ENCODE data around the gene ZNF654. TPM values are rescaled to one million over a fixed set of nuclear protein-coding genes. Genes with fewer than 3 reads are reported as not detected.

The ZNF654 gene
- total RNA-seq, 1 experiment from 2014 or later: 5.0 TPM

- no peaks in the 10 kb centered on the region for H3K36me3 ChIP-seq (ENCODE audit: low read depth, low read length)
- no peak overlapping the region for H3K4me2 ChIP-seq (ENCODE audit: low read length)
- no peak overlapping the region for H3K4me3 ChIP-seq (ENCODE audit: low read length)
- H3K9me3 ChIP-seq (ENCODE audit: low read length): no peaks in the 10 kb centered on the region
- intact Hi-C loops (cut with micrococcal nuclease): no loop called here
- H3K4me1 ChIP-seq (ENCODE audit: insufficient read depth, low read length): no peaks in the 10 kb centered on the region
- no peaks in the 10 kb centered on the region for H3K9me2 ChIP-seq (replicated peaks; ENCODE audit: low read length)
- no peak overlapping the region for H2AFZ ChIP-seq (ENCODE audit: low read length)
- H3K27ac ChIP-seq (ENCODE audit: low read length): no peak overlapping the region
- TF ChIP-seq EZH2phosphoT487 (IDR thresholded peaks at IDR 0.05; ENCODE audit: borderline replicate concordance, low read length) (no peak), EZH2 (IDR thresholded peaks at IDR 0.05; ENCODE audit: low read length, unreplicated experiment) (no peak), CTCF (conservative IDR thresholded peaks at IDR 0.05; ENCODE audit: low read depth, low read length) (no peak)
- no peaks in the 10 kb centered on the region for H3F3A ChIP-seq (ENCODE audit: low read length, unreplicated experiment)
- ATAC-seq: peak; percentile 53
- BruUV-seq (replicated peaks): no TSS peak
- peaks cover 4% of the 10 kb centered on the region; the same call in 1 of the 2 replicates for H3K27me3 ChIP-seq (ENCODE audit: low read length)
- H3K9ac ChIP-seq (ENCODE audit: low read length): no peak overlapping the region
- peak; percentile 36 for DNase-seq
- ChIA-PET POLR2A (ENCODE audit: unreplicated experiment) (no interaction called here), CTCF (no interaction called here)
- H4K20me1 ChIP-seq (ENCODE audit: low read length): no peaks in the 10 kb centered on the region
- no peaks in the 10 kb centered on the region for H3K79me2 ChIP-seq (ENCODE audit: low read length)
Observed at GRCh38 chr3:88188436-88188835, 129.4 kb downstream of the ZNF654 start.

GRCh38 chr3:88189361-88189810, 130.3 kb downstream of the ZNF654 start:
- Histone ChIP-seq H3K79me2 (ENCODE audit: low read length) (no peaks in the 10 kb centered on the region), H3K9ac (ENCODE audit: low read length) (no peak overlapping the region), H3K27me3 (ENCODE audit: low read length) (peaks cover 13% of the 10 kb centered on the region; the same call in 1 of the 2 replicates), H2AFZ (ENCODE audit: low read length) (no peak overlapping the region), H3K4me3 (ENCODE audit: low read length) (no peak overlapping the region), H3K4me1 (ENCODE audit: insufficient read depth, low read length) (no peaks in the 10 kb centered on the region), H3K4me2 (ENCODE audit: low read length) (no peak overlapping the region), H4K20me1 (ENCODE audit: low read length) (no peaks in the 10 kb centered on the region), H3K36me3 (ENCODE audit: low read depth, low read length) (no peaks in the 10 kb centered on the region), H3K9me2 (replicated peaks; ENCODE audit: low read length) (no peaks in the 10 kb centered on the region), H3F3A (ENCODE audit: low read length, unreplicated experiment) (no peaks in the 10 kb centered on the region), H3K27ac (ENCODE audit: low read length) (no peak overlapping the region), H3K9me3 (ENCODE audit: low read length) (no peaks in the 10 kb centered on the region)
- intact Hi-C loops (cut with micrococcal nuclease): no loop called here
- no peak for ATAC-seq
- ChIA-PET CTCF (no interaction called here), POLR2A (ENCODE audit: unreplicated experiment) (no interaction called here)
- no peak for DNase-seq
- TF ChIP-seq EZH2 (IDR thresholded peaks at IDR 0.05; ENCODE audit: low read length, unreplicated experiment) (no peak), CTCF (conservative IDR thresholded peaks at IDR 0.05; ENCODE audit: low read depth, low read length) (no peak), EZH2phosphoT487 (IDR thresholded peaks at IDR 0.05; ENCODE audit: borderline replicate concordance, low read length) (no peak)
- BruUV-seq (replicated peaks): no TSS peak

- Histone ChIP-seq H3F3A (ENCODE audit: low read length, unreplicated experiment) (no peaks in the 10 kb centered on the region), H3K79me2 (ENCODE audit: low read length) (no peaks in the 10 kb centered on the region), H3K4me3 (ENCODE audit: low read length) (no peak overlapping the region), H3K36me3 (ENCODE audit: low read depth, low read length) (no peaks in the 10 kb centered on the region), H2AFZ (ENCODE audit: low read length) (no peak overlapping the region), H3K4me2 (ENCODE audit: low read length) (no peak overlapping the region), H3K27me3 (ENCODE audit: low read length) (peaks cover 14% of the 10 kb centered on the region; the same call in 1 of the 2 replicates), H3K9me3 (ENCODE audit: low read length) (no peaks in the 10 kb centered on the region), H3K9ac (ENCODE audit: low read length) (no peak overlapping the region), H4K20me1 (ENCODE audit: low read length) (no peaks in the 10 kb centered on the region), H3K9me2 (replicated peaks; ENCODE audit: low read length) (no peaks in the 10 kb centered on the region), H3K27ac (ENCODE audit: low read length) (no peak overlapping the region), H3K4me1 (ENCODE audit: insufficient read depth, low read length) (no peaks in the 10 kb centered on the region)
- DNase-seq (no peak), ATAC-seq (no peak)
- intact Hi-C loops (cut with micrococcal nuclease): no loop called here
- CTCF ChIA-PET: no interaction called here
- POLR2A ChIA-PET (ENCODE audit: unreplicated experiment): no interaction called here
- no peak for TF ChIP-seq EZH2phosphoT487 (IDR thresholded peaks at IDR 0.05; ENCODE audit: borderline replicate concordance, low read length)
- no peak for TF ChIP-seq CTCF (conservative IDR thresholded peaks at IDR 0.05; ENCODE audit: low read depth, low read length)
- TF ChIP-seq EZH2 (IDR thresholded peaks at IDR 0.05; ENCODE audit: low read length, unreplicated experiment): no peak
- no TSS peak for BruUV-seq (replicated peaks)
Observed at GRCh38 chr3:88191872-88192409, 132.9 kb downstream of the ZNF654 start.

All from PC-3 (cell line).